ENCODE measurements around the gene SLC25A45.

Gene SLC25A45

GRCh38 chr11:65425971-65426838, 43.8 kb upstream of the SLC25A45 start:
- H3K27me3 ChIP-seq (ENCODE audit: insufficient read depth, poor library complexity, severe bottlenecking) = no peaks in the 10 kb centered on the region
- DNase-seq (ENCODE audit: low spot score) = no peak
- TF ChIP-seq CTCF (IDR thresholded peaks at IDR 0.05; ENCODE audit: poor library complexity, severe bottlenecking) = no peak
- H3K36me3 ChIP-seq (ENCODE audit: low read depth) = peaks cover 84% of the 10 kb centered on the region
- H3K27ac ChIP-seq (ENCODE audit: poor library complexity, severe bottlenecking) = peak overlapping the region; percentile 97
- peak; percentile 1; the same call in 1 of the 3 replicates for ATAC-seq (ENCODE audit: low read depth)
- H3K4me1 ChIP-seq (ENCODE audit: insufficient read depth, poor library complexity, severe bottlenecking) = peaks cover 25% of the 10 kb centered on the region
- no peaks in the 10 kb centered on the region for H3K9me3 ChIP-seq (ENCODE audit: severe bottlenecking)
- H3K4me3 ChIP-seq (ENCODE audit: severe bottlenecking) = peak overlapping the region; percentile 76

GRCh38 chr11:65425105-65425970, 42.9 kb upstream of the SLC25A45 start:
- Histone ChIP-seq H3K4me1 (ENCODE audit: insufficient read depth, poor library complexity, severe bottlenecking) (peaks cover 24% of the 10 kb centered on the region), H3K27ac (ENCODE audit: poor library complexity, severe bottlenecking) (peak overlapping the region; percentile 97), H3K27me3 (ENCODE audit: insufficient read depth, poor library complexity, severe bottlenecking) (no peaks in the 10 kb centered on the region), H3K36me3 (ENCODE audit: low read depth) (peaks cover 76% of the 10 kb centered on the region), H3K9me3 (ENCODE audit: severe bottlenecking) (no peaks in the 10 kb centered on the region), H3K4me3 (ENCODE audit: severe bottlenecking) (peak overlapping the region; percentile 76)
- DNase-seq (ENCODE audit: low spot score) (peak; percentile 52), ATAC-seq (ENCODE audit: low read depth) (no peak)
- no peak for TF ChIP-seq CTCF (IDR thresholded peaks at IDR 0.05; ENCODE audit: poor library complexity, severe bottlenecking)

GRCh38 chr11:65424205-65425104, 42.0 kb upstream of the SLC25A45 start:
- ATAC-seq (ENCODE audit: low read depth) (no peak), DNase-seq (ENCODE audit: low spot score) (peak; percentile 47)
- Histone ChIP-seq H3K27me3 (ENCODE audit: insufficient read depth, poor library complexity, severe bottlenecking) (no peaks in the 10 kb centered on the region), H3K4me3 (ENCODE audit: severe bottlenecking) (peak overlapping the region; percentile 76), H3K36me3 (ENCODE audit: low read depth) (peaks cover 67% of the 10 kb centered on the region), H3K4me1 (ENCODE audit: insufficient read depth, poor library complexity, severe bottlenecking) (peaks cover 29% of the 10 kb centered on the region), H3K27ac (ENCODE audit: poor library complexity, severe bottlenecking) (peak overlapping the region; percentile 97), H3K9me3 (ENCODE audit: severe bottlenecking) (no peaks in the 10 kb centered on the region)
- TF ChIP-seq CTCF (IDR thresholded peaks at IDR 0.05; ENCODE audit: poor library complexity, severe bottlenecking) = no peak

- peak overlapping the region; percentile 76 for H3K4me3 ChIP-seq (ENCODE audit: severe bottlenecking)
- TF ChIP-seq CTCF (IDR thresholded peaks at IDR 0.05; ENCODE audit: poor library complexity, severe bottlenecking) = no peak
- DNase-seq (ENCODE audit: low spot score) = peak; percentile 42
- ATAC-seq (ENCODE audit: low read depth) = no peak
- H3K36me3 ChIP-seq (ENCODE audit: low read depth) = peaks cover 59% of the 10 kb centered on the region
- H3K4me1 ChIP-seq (ENCODE audit: insufficient read depth, poor library complexity, severe bottlenecking) = peaks cover 28% of the 10 kb centered on the region
- H3K9me3 ChIP-seq (ENCODE audit: severe bottlenecking) = no peaks in the 10 kb centered on the region
- H3K27ac ChIP-seq (ENCODE audit: poor library complexity, severe bottlenecking) = peak overlapping the region; percentile 97
- no peaks in the 10 kb centered on the region for H3K27me3 ChIP-seq (ENCODE audit: insufficient read depth, poor library complexity, severe bottlenecking)
Measured at GRCh38 chr11:65423516-65424204, 41.2 kb upstream of the SLC25A45 start.
